Activated CD4-positive, CD25-positive, alpha-beta regulatory T cell treated with anti-CD3 and anti-CD28 coated beads, Interleukin-2, amount 50 U/mL, for 24 hours (primary cell): ENCODE measurements around the gene FAM53B.

Source experiments
- ATAC-seq, 2 donors: fragments of 150-1000 bp; cut with Tn5 transposase; one replicate each; pipeline ENCODE4 v1.10.0; 2021; ENCODE audit warnings: mild to moderate bottlenecking in 1 of 2, moderate library complexity in 1 of 2

FAM53B gene

DNA sequence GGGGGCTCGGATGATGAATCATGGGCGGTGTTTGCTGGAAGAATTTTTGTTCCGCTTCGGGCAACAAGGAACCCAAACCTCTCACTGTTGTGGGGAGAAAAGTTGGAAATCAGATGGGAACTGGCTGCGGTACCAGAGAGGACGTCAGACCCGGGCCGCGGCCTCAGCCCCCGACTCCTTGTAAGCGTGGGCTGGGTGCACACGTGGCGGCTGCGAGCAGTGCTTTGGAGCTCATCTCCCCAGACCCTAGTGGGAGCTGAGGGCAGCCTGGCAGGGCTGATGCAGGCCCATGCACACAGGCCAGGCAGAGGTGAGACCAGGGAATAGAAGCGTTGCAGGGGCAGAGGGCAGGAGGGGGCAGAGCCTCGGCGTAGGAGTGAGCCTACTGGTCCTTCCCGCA is 136.5 kb downstream of the FAM53B start:
- ATAC-seq: no peak

DNA sequence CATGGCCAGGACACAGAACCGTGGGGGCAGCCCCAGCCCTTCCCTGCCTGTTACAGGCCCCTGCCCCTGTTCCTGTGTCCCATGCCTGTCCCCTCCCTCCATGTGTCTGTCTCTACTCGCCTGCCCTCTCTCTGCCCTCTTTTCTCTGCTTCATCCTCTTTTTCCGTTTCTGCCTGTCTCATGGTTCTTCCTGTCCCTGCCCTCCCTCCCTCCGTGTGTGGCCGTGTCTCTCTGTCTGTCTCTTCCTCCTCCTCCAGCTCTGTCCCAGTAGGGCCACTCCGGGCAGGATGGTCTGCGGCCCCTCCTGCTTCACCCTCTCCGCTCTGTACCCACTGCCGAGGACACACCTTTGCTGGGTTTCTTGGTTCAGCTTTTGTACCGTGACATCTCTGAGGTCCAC is 137.4 kb downstream of the FAM53B start:
- no peak for ATAC-seq

DNA sequence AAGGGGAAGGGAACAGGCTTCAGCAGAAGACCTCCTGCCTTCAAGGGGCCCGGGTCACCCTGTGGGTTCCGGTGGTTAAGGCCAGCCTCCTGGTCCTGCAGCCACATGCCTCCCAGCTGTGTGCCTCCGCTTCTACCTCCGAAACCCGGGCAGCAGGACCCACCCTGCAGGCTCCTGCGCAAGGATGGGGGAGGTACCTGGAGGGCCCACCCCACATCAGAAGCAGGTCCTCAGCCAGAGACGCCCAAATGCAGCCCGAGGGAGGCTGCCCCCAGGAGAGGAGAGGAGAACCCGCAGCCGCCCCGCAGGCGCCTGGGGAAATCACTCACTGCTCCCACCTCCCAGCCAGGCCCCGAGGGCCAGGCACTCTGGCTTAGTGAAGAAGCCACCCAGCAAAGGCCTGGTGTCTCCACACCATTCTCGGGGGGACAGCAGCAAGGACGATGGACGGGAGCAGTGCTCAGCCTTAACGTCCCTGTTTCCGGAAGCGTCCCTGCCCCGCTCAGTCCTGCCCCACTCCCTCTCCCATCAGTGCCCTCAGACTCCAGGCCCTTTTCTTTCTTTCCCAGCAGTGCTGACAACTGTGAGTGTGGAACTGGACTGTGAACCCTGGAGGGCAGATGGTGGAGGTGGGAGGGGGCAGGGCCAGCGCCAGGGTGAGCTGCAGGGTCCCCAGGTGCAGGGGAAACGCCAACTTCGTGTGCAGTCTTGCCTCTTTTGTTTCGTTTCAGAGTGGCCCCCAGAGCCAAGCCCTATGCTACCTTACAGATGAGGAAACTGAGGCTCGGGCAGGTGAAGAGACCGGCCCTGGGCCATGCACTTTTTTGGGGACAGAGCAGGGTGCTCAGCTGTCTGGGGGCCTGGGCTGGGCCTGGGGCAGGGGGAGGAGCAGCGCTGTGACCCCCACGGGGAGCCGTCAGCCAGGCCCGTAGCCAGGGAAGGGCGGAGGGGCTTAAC is 138.0 kb downstream of the FAM53B start:
- no peak for ATAC-seq

GRCh38 chr10:124605481-124605855 is 138.7 kb downstream of the FAM53B start:
- no peak for ATAC-seq

DNA sequence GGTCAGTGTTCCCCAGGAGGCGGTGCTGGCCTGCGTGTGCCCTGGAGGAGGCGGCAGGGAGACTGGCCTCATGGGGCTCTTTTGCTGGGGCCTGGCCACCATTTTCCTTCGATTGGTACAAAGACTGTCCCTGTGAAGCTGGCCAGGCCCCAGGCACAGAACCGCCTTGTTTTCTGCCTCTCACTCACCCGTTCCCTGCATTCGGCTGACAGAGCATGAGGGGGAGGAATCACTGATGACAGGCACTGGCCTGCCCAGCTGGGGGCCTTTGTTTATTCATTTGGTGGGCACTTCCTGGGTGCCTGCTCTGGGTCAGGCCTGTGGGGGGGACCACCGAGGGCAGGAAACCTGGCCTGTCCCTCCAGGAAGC is 139.2 kb downstream of the FAM53B start:
- no peak for ATAC-seq

GRCh38 chr10:124604214-124605000 is 139.8 kb downstream of the FAM53B start:
- ATAC-seq: no peak

DNA sequence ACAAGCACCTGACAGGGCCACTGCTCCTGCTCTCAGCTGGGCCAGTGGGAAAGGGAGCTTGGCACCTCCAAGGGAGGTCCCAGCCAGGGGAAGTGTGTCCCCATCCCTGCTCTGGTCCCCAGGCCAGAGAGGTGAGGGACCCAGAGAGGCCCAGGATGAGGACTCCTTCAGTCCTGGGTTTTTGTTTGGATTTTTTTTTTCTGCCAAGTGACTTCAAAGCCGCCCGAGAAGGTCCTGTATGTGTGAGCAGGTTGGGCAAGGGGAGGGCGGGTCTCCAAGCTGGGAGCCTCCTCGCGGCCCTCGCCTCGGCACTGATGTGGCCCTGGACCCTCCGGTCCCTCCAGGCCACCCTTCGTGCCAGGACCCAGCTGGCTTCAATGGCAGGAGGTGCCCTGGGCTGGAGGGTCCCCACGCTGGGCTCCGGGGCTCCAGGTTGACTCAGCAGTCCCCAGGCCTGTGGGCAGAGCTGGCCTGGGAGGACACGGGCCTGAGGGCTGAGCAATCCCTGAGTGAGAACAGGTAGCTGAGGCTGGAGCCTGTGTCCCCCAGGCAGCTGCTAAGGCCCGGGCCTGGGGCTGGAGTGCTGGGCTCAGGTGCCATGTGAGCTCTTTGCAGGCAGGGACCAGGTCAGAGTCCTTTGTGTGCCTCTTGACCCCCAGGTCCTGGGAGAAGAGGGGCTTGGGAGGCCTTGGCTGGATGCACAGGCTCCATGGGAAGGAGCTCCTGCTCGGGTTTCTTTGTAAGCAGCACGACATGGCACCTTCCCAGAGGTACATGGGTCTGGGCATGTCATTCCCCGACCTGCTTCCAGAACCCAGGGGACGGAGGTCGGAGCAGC is 140.6 kb downstream of the FAM53B start:
- no peak for ATAC-seq

GRCh38 chr10:124602646-124603365 is 141.4 kb downstream of the FAM53B start:
- ATAC-seq: no peak

DNA sequence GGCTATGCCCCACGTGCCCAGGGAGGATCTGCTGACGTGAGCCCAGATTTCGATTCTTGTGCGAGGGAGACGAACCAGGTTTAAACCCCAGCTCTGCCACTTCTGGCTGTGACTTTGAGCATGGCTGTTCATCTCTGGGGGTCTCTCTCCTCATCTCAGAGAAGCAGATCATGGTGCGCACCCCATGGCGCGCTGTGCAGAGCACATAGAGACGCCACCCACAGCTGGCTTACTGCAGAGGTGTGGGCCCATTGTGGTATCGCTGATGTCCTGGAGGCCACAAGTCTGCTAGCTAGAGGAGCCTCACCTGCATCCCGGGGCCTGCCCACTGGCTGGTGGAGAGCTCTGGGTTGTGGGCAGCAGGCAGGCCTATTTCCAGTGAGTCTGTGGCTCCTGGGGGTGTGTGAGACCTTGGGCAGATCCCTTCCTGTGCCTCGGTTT is 142.0 kb downstream of the FAM53B start:
- ATAC-seq: no peak

DNA sequence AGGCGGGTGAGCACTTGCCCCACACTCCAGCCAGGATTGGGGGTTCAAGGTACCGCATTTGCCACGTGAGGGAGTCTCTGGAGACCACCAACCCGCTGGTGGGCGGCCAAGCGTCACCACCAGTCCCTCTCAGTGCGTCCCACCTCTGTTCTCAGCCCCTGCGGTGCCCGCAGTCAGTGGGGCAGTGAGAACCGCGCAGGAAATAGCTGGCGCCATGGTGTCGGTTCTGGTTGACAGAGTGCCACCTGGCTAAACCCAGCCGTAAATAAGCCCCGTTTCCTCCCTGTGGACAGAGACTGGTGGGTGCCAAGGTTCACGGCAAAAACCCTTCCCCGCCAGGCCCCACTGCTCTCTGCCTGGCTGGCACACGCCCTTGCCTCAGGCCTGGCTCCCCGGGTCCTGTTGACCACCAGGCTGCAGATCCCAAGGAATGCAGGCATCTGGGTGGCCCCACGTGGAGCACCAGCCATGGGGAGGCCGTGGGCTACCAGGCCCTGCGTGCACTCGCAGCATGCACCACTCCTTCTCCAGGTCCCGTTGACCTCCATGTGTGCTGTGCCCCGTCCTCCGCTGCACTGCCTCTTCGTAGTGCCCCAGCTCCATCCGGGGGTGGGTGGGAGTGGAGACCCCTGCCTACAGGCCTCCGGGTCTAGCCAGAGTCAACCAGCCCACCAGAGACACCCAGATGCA is 142.6 kb downstream of the FAM53B start:
- ATAC-seq: no peak

GRCh38 chr10:124601016-124601415 is 143.2 kb downstream of the FAM53B start:
- no peak for ATAC-seq

DNA sequence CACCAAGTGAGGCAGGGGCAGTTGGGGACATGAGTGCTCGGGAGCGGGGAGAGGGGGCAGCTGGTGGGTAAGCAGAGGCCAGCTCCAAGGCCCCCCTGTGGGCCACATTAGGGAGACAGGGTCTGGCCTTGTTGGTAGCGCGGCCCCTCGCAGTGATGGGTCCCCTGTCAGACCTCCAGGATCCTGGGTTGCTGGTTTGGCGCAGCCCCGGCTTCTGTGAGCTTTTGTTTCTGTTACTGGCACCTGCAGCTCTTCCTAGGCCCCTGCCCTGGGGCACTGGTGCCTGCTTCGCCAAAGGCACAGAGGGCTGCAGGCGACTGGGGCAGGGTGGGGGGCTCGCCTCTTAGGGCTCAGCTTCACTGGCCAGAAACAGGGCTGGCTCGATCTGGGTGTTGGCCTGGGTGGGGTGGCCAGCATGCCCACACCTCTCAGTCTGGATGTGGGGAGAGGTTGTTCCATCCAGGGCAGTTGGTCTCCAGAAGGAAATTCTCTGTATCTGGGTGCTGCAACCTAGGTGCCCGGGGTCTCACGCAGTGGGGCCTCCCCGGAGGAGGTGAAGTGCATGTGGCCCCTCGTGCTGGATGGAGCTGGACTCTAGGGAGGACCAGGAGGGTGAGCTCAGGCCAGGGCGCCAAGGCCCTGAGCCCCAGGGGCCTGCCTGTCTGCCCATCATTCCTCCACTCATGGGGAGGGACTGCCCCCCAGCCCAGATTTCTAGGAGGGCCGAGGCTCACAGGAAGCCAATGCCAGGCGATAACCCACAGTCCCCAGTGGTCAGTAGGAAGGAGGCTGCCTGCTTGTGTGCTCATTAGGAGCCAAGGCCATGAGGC is 143.9 kb downstream of the FAM53B start:
- no peak for ATAC-seq

- ATAC-seq: no peak
These were observed 144.6 kb downstream of the FAM53B start for GRCh38 chr10:124599588-124600050.

- no peak for ATAC-seq
These were observed 145.2 kb downstream of the FAM53B start for GRCh38 chr10:124598773-124599587.

DNA sequence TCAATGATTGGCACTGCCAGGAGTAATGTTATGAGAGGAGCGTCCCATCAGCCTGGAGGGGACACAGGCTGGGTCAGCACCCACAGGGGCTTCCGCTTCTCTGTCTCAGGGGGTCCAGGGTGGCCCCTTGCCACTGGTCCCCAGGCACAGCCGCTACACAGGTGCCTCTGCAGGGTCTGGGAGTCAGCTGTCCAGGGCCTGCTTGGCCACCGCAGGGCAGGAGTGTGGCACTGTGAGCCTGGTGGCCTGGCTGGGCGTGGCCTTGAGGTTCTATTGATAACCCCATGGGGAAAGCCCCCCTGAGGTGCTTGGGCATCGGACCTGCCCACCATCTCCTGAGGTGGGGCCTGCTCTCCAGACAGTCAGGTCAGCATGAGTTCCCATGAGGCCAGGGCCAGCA is 146.0 kb downstream of the FAM53B start:
- ATAC-seq: no peak

- no peak for ATAC-seq
These were observed 146.4 kb downstream of the FAM53B start for GRCh38 chr10:124597846-124598165.

- ATAC-seq: no peak
These were observed 147.0 kb downstream of the FAM53B start for GRCh38 chr10:124596962-124597845.

DNA sequence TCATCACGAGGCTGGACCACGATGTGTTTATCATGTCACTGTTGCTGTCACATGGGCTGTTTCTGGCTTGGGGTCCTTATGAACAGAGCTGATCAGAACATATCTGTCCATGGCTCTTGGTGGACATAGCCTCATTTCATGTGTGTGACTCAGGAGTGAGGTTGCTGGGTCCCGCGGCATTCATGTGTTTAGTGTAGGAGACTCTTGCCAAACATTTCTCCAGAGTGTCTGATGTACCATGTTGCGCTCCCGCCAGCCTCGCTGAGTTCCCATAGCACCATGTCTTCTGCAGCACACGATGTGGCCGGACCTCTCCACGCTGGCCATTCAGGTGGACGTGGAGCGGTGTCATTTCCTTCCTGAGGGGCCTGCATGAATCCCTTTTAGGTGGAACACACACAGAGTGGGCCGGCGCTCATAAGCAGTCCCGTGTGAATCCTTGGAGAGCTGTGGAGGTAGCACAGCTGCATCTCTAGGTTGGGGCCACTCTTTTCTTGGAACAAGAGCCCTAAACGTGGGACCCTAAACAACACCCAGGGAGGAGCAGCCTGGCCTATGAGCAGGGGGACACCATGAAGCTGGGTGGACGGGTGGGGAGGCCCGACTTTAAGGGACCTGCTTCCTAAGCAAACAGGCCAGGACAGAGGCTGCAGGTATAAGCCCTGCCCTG is 147.9 kb downstream of the FAM53B start:
- ATAC-seq: no peak
